Transverse colon (tissue), 4 donors: ENCODE results near the gene DHRS1. TPM values are rescaled to one million over a fixed set of nuclear protein-coding genes. Genes with fewer than 3 reads are reported as not detected.

Source experiments
- DNase-seq: peaks from one replicate; pipeline ENCODE4 v3.0.0-alpha.2; 2019
- H3K27ac ChIP-seq, 4 donors: fragments of 200-600 bp; sonication (generic); 2 replicates each; pipeline ENCODE4 v1.5.1; 2016 to 2018; ENCODE audit warnings: inconsistent platforms in 4 of 4
- H3K27me3 ChIP-seq: fragments of 200-600 bp; sonication (generic); 2 replicates; pipeline ENCODE4 v1.5.1; 2017; ENCODE audit warnings: inconsistent platforms
- H3K36me3 ChIP-seq, 4 donors: fragments of 200-600 bp; sonication (generic); 2 replicates each; pipeline ENCODE4 v1.5.1; 2017 to 2019; ENCODE audit warnings: inconsistent platforms in 4 of 4
- H3K4me1 ChIP-seq, 4 donors: fragments of 200-600 bp; sonication (generic); 2 replicates each; pipeline ENCODE4 v1.5.1; 2017 to 2020; ENCODE audit warnings: inconsistent platforms in 4 of 4
- H3K4me3 ChIP-seq, 4 donors: fragments of 200-600 bp; sonication (generic); 1 replicate in 1 of 4; 2 replicates in 3 of 4; pipeline versions ENCODE4 v1.5.1 to v1.6.1; 2017 to 2019; ENCODE audit warnings: inconsistent platforms in 4 of 4
- H3K9me3 ChIP-seq, 2 donors: fragments of 200-600 bp; sonication (generic); 2 replicates each; pipeline ENCODE4 v1.5.1; 2017 to 2019; ENCODE audit warnings: inconsistent platforms in 2 of 2
- CTCF ChIP-seq, 5 experiments: fragments of 200-600 bp in 3 of 5; fragments of 450-650 bp in 2 of 5; sonication (generic) in 3 of 5; IDR thresholded peaks; 1 replicate in 2 of 5; 2 replicates in 3 of 5; pipeline ENCODE4 v1.5.1; 2016 to 2017; ENCODE audit warnings: antibody characterized with exemption in 5 of 5, inconsistent platforms in 3 of 5, mild to moderate bottlenecking in 2 of 5, moderate library complexity in 1 of 5
- EP300 ChIP-seq: sonication (generic); formaldehyde crosslinking; IDR thresholded peaks from one replicate; pipeline ENCODE4 v1.6.1; 2017; ENCODE audit warnings: antibody characterized with exemption, low read depth
- POLR2A ChIP-seq: fragments of 450-650 bp; IDR thresholded peaks from one replicate; pipeline ENCODE4 v1.6.1; 2016; ENCODE audit warnings: antibody characterized with exemption, mild to moderate bottlenecking, moderate library complexity
- POLR2AphosphoS5 ChIP-seq, 3 donors: sonication (generic); formaldehyde crosslinking; IDR thresholded peaks; one replicate each; pipeline ENCODE4 v1.6.1; 2016; ENCODE audit warnings: antibody characterized with exemption in 3 of 3
- WGBS, 2 donors: methylation state at CpG; one replicate each; pipeline ENCODE4 v1.1.5; 2018; ENCODE audit warnings: low coverage in 1 of 2; 5-methylcytosine and 5-hydroxymethylcytosine counted together
- in situ Hi-C, 4 donors: fragments of 200-750 bp; cut with MboI; loops; one replicate each; pipeline versions ENCODE4 v1.15.0 to v1.15.1; 2017; ENCODE audit warnings: low sequenced_read_pairs in 3 of 4, low pct_ligation_motif_present in 1 of 4, low pct_unique_long_range_greater_than_20kb in 1 of 4
- intact Hi-C: fragments of 100-400 bp; cut with DNase I; formaldehyde crosslinking; loops from one replicate; pipeline ENCODE4 v1.15.1; 2023; ENCODE audit warnings: low total_unique reads
- total RNA-seq, 4 donors: library from RNA; depleted of rRNA; stranded (reverse); fragments of >200 nt; gene quantifications; one replicate each; pipeline ENCODE4 v1.1.0, GENCODE V29; 2016

The DHRS1 gene
- total RNA-seq, 4 donors from 2014 or later: 84.2 to 106 (median 94.6) TPM

GRCh38 chr14:24243336-24243836 is 56.2 kb downstream of the DHRS1 start:
- 38% methylated on average over 10 of the region's 10 CpGs; no CpG with 5 or more reads in 1 of the 2 donors for WGBS, 2 donors
- intact Hi-C loops (no loop called here), in situ Hi-C loops (loop anchor here (5.0 to 25.0 kb wide), 3 partner anchors 54 to 194 kb away; partner anchors contain the start of genes CBLN3 (in 3 of the 4), KHNYN (in 3 of the 4), SDR39U1 (in 3 of the 4) and DHRS1 (in 1 of the 4))
- DNase-seq: no peak
- TF ChIP-seq POLR2A (no peak), EP300 (no peak), CTCF (IDR thresholded peaks at IDR 0.05) (no peak), POLR2AphosphoS5 (IDR thresholded peaks at IDR 0.05) (no peak)
- peak overlapping the region; percentile 97 to 100 (median 98) for H3K27ac ChIP-seq
- H3K4me1 ChIP-seq: peaks cover 28 to 40% (median 30%) of the 10 kb centered on the region in 4 donors
- peaks cover 0 to 19% (median 9%) of the 10 kb centered on the region in 4 donors for H3K36me3 ChIP-seq
- no peaks in the 10 kb centered on the region for H3K9me3 ChIP-seq
- H3K4me3 ChIP-seq: peak overlapping the region in 3 of 4 donors; percentile 54 to 78 (median 60)
- no peaks in the 10 kb centered on the region for H3K27me3 ChIP-seq

- TF ChIP-seq POLR2AphosphoS5 (IDR thresholded peaks at IDR 0.05) (peak in 1 of 3 donors; percentile 28), CTCF (IDR thresholded peaks at IDR 0.05) (peak; percentile 63 to 88 (median 67)), EP300 (no peak)
- peak overlapping the region; percentile 97 to 100 (median 98) for H3K27ac ChIP-seq
- peaks cover 0 to 32% (median 10%) of the 10 kb centered on the region in 4 donors for H3K36me3 ChIP-seq
- WGBS, 2 donors: 0 to 1% methylated on average over 3 to 39 of the region's 39 CpGs
- intact Hi-C loops: no loop called here
- DNase-seq: peak; percentile 95
- in situ Hi-C loops: loop anchor here (5.0 to 25.0 kb wide), 3 partner anchors 55 to 195 kb away; partner anchors contain the start of genes CBLN3 (in 3 of the 4), KHNYN (in 3 of the 4), SDR39U1 (in 3 of the 4) and DHRS1 (in 1 of the 4)
- H3K27me3 ChIP-seq: no peaks in the 10 kb centered on the region
- peaks cover 28 to 40% (median 30%) of the 10 kb centered on the region in 4 donors for H3K4me1 ChIP-seq
- peak overlapping the region; percentile 54 to 78 (median 59) for H3K4me3 ChIP-seq
- no peaks in the 10 kb centered on the region for H3K9me3 ChIP-seq
Observed at GRCh38 chr14:24241829-24242443, 57.6 kb downstream of the DHRS1 start.

Other genes starting within 250 kb of the DHRS1 start
- 1 to 10 TPM in 3 of 4 donors, under 1 TPM in 1; 0.20 to 4.1 (median 3.0) TPM for gene CARMIL3, start 247.8 kb downstream of the DHRS1 start, total RNA-seq
- 1 to 10 TPM in 1 of 4 donors, not detected in 3; 3.4 TPM for gene CPNE6, start 228.2 kb downstream of the DHRS1 start, total RNA-seq
- gene PCK2, start 205.5 kb downstream of the DHRS1 start, total RNA-seq: 100 to 1,000 TPM in 3 of 4 donors, 10 to 100 TPM in 1; 74.4 to 238 (median 130) TPM
- 100 to 1,000 TPM in 3 of 4 donors, 10 to 100 TPM in 1; 86.4 to 267 (median 198) TPM for gene DCAF11, start 185.0 kb downstream of the DHRS1 start, total RNA-seq
- gene NRL, start 184.8 kb downstream of the DHRS1 start, total RNA-seq: 1 to 10 TPM in 3 of 4 donors, not detected in 1; 1.1 to 2.9 (median 1.6) TPM
- gene FITM1, start 169.1 kb downstream of the DHRS1 start, total RNA-seq: 1 to 10 TPM in 2 of 4 donors, not detected in 2; 1.4 to 1.6 TPM
- gene PSME1, start 163.6 kb downstream of the DHRS1 start, total RNA-seq: 100 to 1,000 TPM in 2 of 4 donors, 10 to 100 TPM in 2; 38.8 to 198 (median 132) TPM
- 10 to 100 TPM in 2 of 4 donors, 1 to 10 TPM in 1, not detected in 1; 2.2 to 15.4 (median 12.3) TPM for gene EMC9, start 158.2 kb downstream of the DHRS1 start, total RNA-seq
- gene PSME2, start 153.2 kb downstream of the DHRS1 start, total RNA-seq: 10 to 100 TPM; 59.5 to 69.8 (median 68.5) TPM
- 100 to 1,000 TPM in 1 of 4 donors, 10 to 100 TPM in 3; 56.7 to 258 (median 71.2) TPM for gene RNF31, start 152.3 kb downstream of the DHRS1 start, total RNA-seq
- gene IRF9, start 138.5 kb downstream of the DHRS1 start, total RNA-seq: 10 to 100 TPM; 44.2 to 81.9 (median 52.4) TPM
- gene REC8, start 127.7 kb downstream of the DHRS1 start, total RNA-seq: 100 to 1,000 TPM in 1 of 4 donors, 10 to 100 TPM in 3; 11.3 to 112 (median 31.2) TPM
- 10 to 100 TPM in 3 of 4 donors, 1 to 10 TPM in 1; 10.0 to 60.5 (median 37.3) TPM for gene IPO4, start 111.0 kb downstream of the DHRS1 start, total RNA-seq
- gene TM9SF1, start 104.3 kb downstream of the DHRS1 start, total RNA-seq: 100 to 1,000 TPM in 1 of 4 donors, 10 to 100 TPM in 3; 32.9 to 127 (median 63.9) TPM
- not detected for gene TSSK4, start 94.1 kb downstream of the DHRS1 start, total RNA-seq
- gene CHMP4A, start 86.3 kb downstream of the DHRS1 start, total RNA-seq: 10 to 100 TPM in 3 of 4 donors, 1 to 10 TPM in 1; 7.0 to 81.3 (median 59.0) TPM
- gene MDP1, start 83.7 kb downstream of the DHRS1 start, total RNA-seq: 100 to 1,000 TPM in 1 of 4 donors, 10 to 100 TPM in 3; 11.1 to 116 (median 40.2) TPM
- gene NEDD8, start 67.4 kb downstream of the DHRS1 start, total RNA-seq: 100 to 1,000 TPM in 1 of 4 donors, 10 to 100 TPM in 3; 42.2 to 113 (median 69.9) TPM
- gene GMPR2, start 66.9 kb downstream of the DHRS1 start, total RNA-seq: 10 to 100 TPM in 3 of 4 donors, 1 to 10 TPM in 1; 4.2 to 72.5 (median 46.3) TPM
- gene TINF2, start 57.2 kb downstream of the DHRS1 start, total RNA-seq: 100 to 1,000 TPM in 1 of 4 donors, 10 to 100 TPM in 3; 26.9 to 120 (median 42.2) TPM
- gene TGM1, start 36.6 kb downstream of the DHRS1 start, total RNA-seq: 10 to 100 TPM in 1 of 4 donors, 1 to 10 TPM in 2, not detected in 1; 1.4 to 96.5 (median 2.2) TPM
- gene RABGGTA, start 28.2 kb downstream of the DHRS1 start, total RNA-seq: 100 to 1,000 TPM in 1 of 4 donors, 10 to 100 TPM in 3; 47.3 to 227 (median 53.0) TPM
- gene NOP9, start 70 bp upstream of the DHRS1 start, total RNA-seq: 10 to 100 TPM; 18.8 to 20.9 (median 19.3) TPM
- 100 to 1,000 TPM in 1 of 4 donors, 10 to 100 TPM in 2, 1 to 10 TPM in 1; 6.7 to 168 (median 23.6) TPM for gene CIDEB, start 8.2 kb upstream of the DHRS1 start, total RNA-seq
- 10 to 100 TPM in 1 of 4 donors, 1 to 10 TPM in 3; 4.4 to 81.5 (median 7.1) TPM for gene LTB4R2, start 10.4 kb upstream of the DHRS1 start, total RNA-seq
- gene LTB4R, start 11.7 kb upstream of the DHRS1 start, total RNA-seq: 1 to 10 TPM; 1.1 to 8.3 (median 6.2) TPM
- gene ADCY4, start 35.3 kb upstream of the DHRS1 start, total RNA-seq: 10 to 100 TPM in 3 of 4 donors, 1 to 10 TPM in 1; 7.9 to 74.8 (median 21.3) TPM
- gene RIPK3, start 40.2 kb upstream of the DHRS1 start, total RNA-seq: 100 to 1,000 TPM in 1 of 4 donors, 10 to 100 TPM in 3; 19.3 to 156 (median 53.6) TPM
- gene NFATC4, start 68.4 kb upstream of the DHRS1 start, total RNA-seq: 10 to 100 TPM; 13.4 to 58.0 (median 20.9) TPM
- 10 to 100 TPM in 1 of 4 donors, 1 to 10 TPM in 3; 2.6 to 11.4 (median 9.0) TPM for gene NYNRIN, start 99.2 kb upstream of the DHRS1 start, total RNA-seq
- 1 to 10 TPM in 3 of 4 donors, under 1 TPM in 1; 0.79 to 9.7 (median 1.6) TPM for gene CBLN3, start 129.9 kb upstream of the DHRS1 start, total RNA-seq
- 100 to 1,000 TPM in 2 of 4 donors, 10 to 100 TPM in 2; 65.7 to 129 (median 101) TPM for gene KHNYN, start 130.2 kb upstream of the DHRS1 start, total RNA-seq
- gene SDR39U1, start 143.0 kb upstream of the DHRS1 start, total RNA-seq: 100 to 1,000 TPM in 1 of 4 donors, 10 to 100 TPM in 3; 18.3 to 202 (median 39.3) TPM
- not detected for gene CMA1, start 208.5 kb upstream of the DHRS1 start, total RNA-seq